IPS DF 6.9 (cell line): ENCODE results near the gene CABLES1.

ENCODE experiments used
- DNase-seq: peaks from one replicate; pipeline ENCODE4 v3.0.0-alpha.2; 2013; ENCODE audit warnings: low read depth, low spot score
- H3K27ac ChIP-seq: one replicate; pipeline ENCODE4 v1.5.1; 2013; ENCODE audit warnings: low read length, control low read depth
- H3K27me3 ChIP-seq: 2 replicates; pipeline ENCODE4 v1.6.1; 2013; ENCODE audit warnings: mild to moderate bottlenecking, low read length; ENCODE audit not compliant: control insufficient read depth, insufficient read depth
- H3K36me3 ChIP-seq: 2 replicates; pipeline ENCODE4 v1.6.1; 2013; ENCODE audit warnings: low read length; ENCODE audit not compliant: control insufficient read depth, insufficient read depth
- H3K4me1 ChIP-seq: 2 replicates; pipeline ENCODE4 v1.6.1; 2013; ENCODE audit warnings: low read length; ENCODE audit not compliant: control insufficient read depth, insufficient read depth
- H3K4me3 ChIP-seq: 2 replicates; pipeline ENCODE4 v1.5.1; 2013; ENCODE audit warnings: mild to moderate bottlenecking, low read length
- H3K9me3 ChIP-seq: 2 replicates; pipeline ENCODE4 v1.6.1; 2013; ENCODE audit warnings: low read length, inconsistent platforms; ENCODE audit not compliant: control insufficient read depth, insufficient read depth
- WGBS: extraction: QIAGEN DNeasy Blood & Tissue Kit; methylation state at CpG from one replicate; pipeline ENCODE4 v1.1.7; 2013; ENCODE audit warnings: mixed read lengths, missing lambda C conversion rate; ENCODE audit not compliant: insufficient read length, insufficient coverage; 5-methylcytosine and 5-hydroxymethylcytosine counted together

CABLES1 gene

GRCh38 chr18:23170137-23170536 is 34.9 kb downstream of the CABLES1 start:
- H3K27ac ChIP-seq, result no peak overlapping the region
- no peak for DNase-seq
- no CpG with 5 or more reads among the region's 7 CpGs for WGBS
- no peaks in the 10 kb centered on the region for H3K27me3 ChIP-seq
- peaks cover 13% of the 10 kb centered on the region for H3K4me1 ChIP-seq
- H3K4me3 ChIP-seq, result no peak overlapping the region
- no peaks in the 10 kb centered on the region for H3K36me3 ChIP-seq
- no peaks in the 10 kb centered on the region for H3K9me3 ChIP-seq

GRCh38 chr18:23171581-23172156 is 36.4 kb downstream of the CABLES1 start:
- no peak for DNase-seq
- H3K27ac ChIP-seq, result no peak overlapping the region
- H3K27me3 ChIP-seq, result no peaks in the 10 kb centered on the region
- no peaks in the 10 kb centered on the region for H3K36me3 ChIP-seq
- no peaks in the 10 kb centered on the region for H3K9me3 ChIP-seq
- H3K4me3 ChIP-seq, result no peak overlapping the region
- H3K4me1 ChIP-seq, result peaks cover 13% of the 10 kb centered on the region
- no CpG with 5 or more reads among the region's 9 CpGs for WGBS

GRCh38 chr18:23172591-23173380 is 37.5 kb downstream of the CABLES1 start:
- no peak for DNase-seq
- Histone ChIP-seq H3K27me3 (no peaks in the 10 kb centered on the region), H3K9me3 (no peaks in the 10 kb centered on the region), H3K4me3 (no peak overlapping the region), H3K27ac (no peak overlapping the region), H3K36me3 (no peaks in the 10 kb centered on the region), H3K4me1 (peaks cover 11% of the 10 kb centered on the region)
- no CpG with 5 or more reads among the region's 14 CpGs for WGBS

- H3K4me3 ChIP-seq, result no peak overlapping the region
- H3K27me3 ChIP-seq, result no peaks in the 10 kb centered on the region
- H3K27ac ChIP-seq, result no peak overlapping the region
- no peak for DNase-seq
- no CpG with 5 or more reads among the region's 7 CpGs for WGBS
- H3K36me3 ChIP-seq, result no peaks in the 10 kb centered on the region
- H3K4me1 ChIP-seq, result peaks cover 7% of the 10 kb centered on the region
- H3K9me3 ChIP-seq, result no peaks in the 10 kb centered on the region
Observed at GRCh38 chr18:23173912-23174311, 38.6 kb downstream of the CABLES1 start.

GRCh38 chr18:23176701-23177432 is 41.6 kb downstream of the CABLES1 start:
- Histone ChIP-seq H3K4me1 (peaks cover 3% of the 10 kb centered on the region), H3K27me3 (no peaks in the 10 kb centered on the region), H3K36me3 (no peaks in the 10 kb centered on the region), H3K9me3 (no peaks in the 10 kb centered on the region), H3K27ac (no peak overlapping the region), H3K4me3 (no peak overlapping the region)
- no peak for DNase-seq
- WGBS, result no CpG with 5 or more reads among the region's 17 CpGs

GRCh38 chr18:23177433-23178072 is 42.3 kb downstream of the CABLES1 start:
- Histone ChIP-seq H3K4me1 (peaks cover 3% of the 10 kb centered on the region), H3K4me3 (no peak overlapping the region), H3K9me3 (no peaks in the 10 kb centered on the region), H3K27me3 (no peaks in the 10 kb centered on the region), H3K36me3 (no peaks in the 10 kb centered on the region), H3K27ac (no peak overlapping the region)
- WGBS, result no CpG with 5 or more reads among the region's 13 CpGs
- no peak for DNase-seq

- Histone ChIP-seq H3K27me3 (no peaks in the 10 kb centered on the region), H3K36me3 (no peaks in the 10 kb centered on the region), H3K4me1 (peaks cover 3% of the 10 kb centered on the region), H3K4me3 (no peak overlapping the region), H3K27ac (no peak overlapping the region), H3K9me3 (no peaks in the 10 kb centered on the region)
- no peak for DNase-seq
- no CpG with 5 or more reads among the region's 7 CpGs for WGBS
Observed at GRCh38 chr18:23178201-23178600, 42.9 kb downstream of the CABLES1 start.

GRCh38 chr18:23178661-23179081 is 43.4 kb downstream of the CABLES1 start:
- no peak for DNase-seq
- Histone ChIP-seq H3K4me1 (peaks cover 3% of the 10 kb centered on the region), H3K27me3 (no peaks in the 10 kb centered on the region), H3K4me3 (no peak overlapping the region), H3K9me3 (no peaks in the 10 kb centered on the region), H3K27ac (no peak overlapping the region), H3K36me3 (no peaks in the 10 kb centered on the region)
- WGBS, result no CpG with 5 or more reads among the region's 6 CpGs

GRCh38 chr18:23179416-23179815 is 44.1 kb downstream of the CABLES1 start:
- H3K4me3 ChIP-seq, result no peak overlapping the region
- no peak for DNase-seq
- H3K27ac ChIP-seq, result no peak overlapping the region
- no peaks in the 10 kb centered on the region for H3K27me3 ChIP-seq
- WGBS, result no CpG with 5 or more reads among the region's 6 CpGs
- H3K4me1 ChIP-seq, result peaks cover 3% of the 10 kb centered on the region
- no peaks in the 10 kb centered on the region for H3K9me3 ChIP-seq
- H3K36me3 ChIP-seq, result no peaks in the 10 kb centered on the region

GRCh38 chr18:23181547-23181946 is 46.3 kb downstream of the CABLES1 start:
- no peak overlapping the region for H3K4me3 ChIP-seq
- H3K36me3 ChIP-seq, result no peaks in the 10 kb centered on the region
- H3K27me3 ChIP-seq, result no peaks in the 10 kb centered on the region
- no peak for DNase-seq
- peaks cover 3% of the 10 kb centered on the region; the same call in 1 of the 2 replicates for H3K4me1 ChIP-seq
- H3K27ac ChIP-seq, result no peak overlapping the region
- H3K9me3 ChIP-seq, result no peaks in the 10 kb centered on the region
